COLO829 (cell line): Measurements from ENCODE around the gene SOX21.
"Not testable (repeated sequence)": the region's sequence is repeated elsewhere in the genome, so short reads cannot be mapped to it uniquely, and the experiment has no call there.

Experiments used
- DNase-seq: peaks from one replicate; pipeline ENCODE4 v3.0.0; 2012; ENCODE audit warnings: low spot score

Gene SOX21

DNA sequence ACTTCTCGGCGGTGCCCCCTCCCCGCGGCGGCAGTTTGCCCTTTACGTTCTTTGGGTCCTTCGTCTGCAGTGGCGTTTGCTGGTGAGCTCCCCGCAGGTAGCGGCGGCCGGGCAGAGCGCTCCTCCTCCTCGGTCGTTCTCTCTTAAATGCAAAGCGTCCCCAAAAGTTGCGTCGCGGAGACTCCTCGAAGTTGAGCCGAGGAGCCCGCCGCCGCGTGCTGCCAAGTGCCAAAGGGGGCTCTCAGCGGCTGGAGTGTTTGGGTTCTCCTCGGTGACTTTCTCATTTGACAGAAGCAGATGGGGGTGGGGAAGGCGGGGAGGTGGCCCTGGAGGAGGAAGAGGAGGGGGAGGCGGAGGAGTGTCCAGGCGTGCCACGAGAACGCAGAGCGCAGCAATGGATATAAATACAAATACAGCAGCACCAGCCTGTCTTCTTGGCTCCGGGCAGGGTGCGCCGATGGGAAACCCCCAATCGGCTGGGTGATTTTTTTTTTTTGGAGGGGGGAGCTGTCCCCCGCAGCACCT is at the start of gene SOX21:
SOX21 (minus strand) TSS at position 259 of the 525 bp plus-strand sequence. CDS start 496 bp downstream, outside the sequence.
- DNase-seq: no peak

DNA sequence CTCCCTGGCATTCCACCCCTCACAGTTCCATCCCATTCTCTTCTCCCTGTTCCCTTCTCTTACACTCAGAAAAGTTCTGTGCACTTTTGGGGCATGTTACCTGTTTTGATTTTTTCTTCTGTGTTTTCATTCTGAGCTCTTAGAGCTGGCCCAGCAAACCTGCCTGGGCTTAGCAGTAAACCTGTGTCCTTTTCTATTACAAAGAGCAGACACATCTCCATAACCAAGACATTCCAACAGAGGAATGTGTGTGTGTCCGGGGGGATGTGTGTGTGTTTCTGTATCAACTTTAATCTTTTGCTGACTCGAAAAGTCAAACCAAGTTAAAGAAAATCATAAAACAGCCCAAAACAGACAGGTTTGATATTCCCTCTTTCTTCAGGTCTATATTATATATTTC is 49.1 kb upstream of the SOX21 start:
- DNase-seq: no peak

DNA sequence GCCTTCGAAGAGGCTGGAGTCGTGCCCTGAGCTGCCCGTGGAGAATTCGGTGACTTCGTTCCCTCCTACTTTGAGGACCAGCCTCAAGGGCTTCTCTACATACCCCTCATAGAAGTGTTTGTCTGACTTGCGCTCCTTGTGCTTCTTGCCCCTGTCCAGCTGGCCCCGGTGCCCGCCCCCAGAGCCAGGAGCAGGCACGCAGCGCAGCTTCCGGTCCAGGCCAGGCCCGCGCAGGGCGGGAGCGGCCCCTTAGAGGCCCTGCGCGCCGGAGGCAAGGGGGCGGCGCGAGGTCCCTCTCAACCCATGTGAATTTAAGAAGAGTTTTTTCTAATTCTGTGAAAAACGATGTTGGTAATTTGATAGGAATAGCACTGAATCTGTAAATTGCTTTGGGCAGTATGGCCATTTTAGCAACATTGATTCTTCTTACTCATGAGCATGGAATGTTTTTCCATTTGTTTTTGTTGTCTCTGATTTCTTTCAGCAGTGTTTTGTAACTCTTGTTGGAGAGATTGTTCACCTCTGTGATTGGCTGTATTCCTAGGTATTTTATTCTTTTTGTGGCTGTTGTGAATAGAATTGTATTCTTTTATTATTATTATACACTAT is 46.9 kb upstream of the SOX21 start:
- no peak for DNase-seq

DNA sequence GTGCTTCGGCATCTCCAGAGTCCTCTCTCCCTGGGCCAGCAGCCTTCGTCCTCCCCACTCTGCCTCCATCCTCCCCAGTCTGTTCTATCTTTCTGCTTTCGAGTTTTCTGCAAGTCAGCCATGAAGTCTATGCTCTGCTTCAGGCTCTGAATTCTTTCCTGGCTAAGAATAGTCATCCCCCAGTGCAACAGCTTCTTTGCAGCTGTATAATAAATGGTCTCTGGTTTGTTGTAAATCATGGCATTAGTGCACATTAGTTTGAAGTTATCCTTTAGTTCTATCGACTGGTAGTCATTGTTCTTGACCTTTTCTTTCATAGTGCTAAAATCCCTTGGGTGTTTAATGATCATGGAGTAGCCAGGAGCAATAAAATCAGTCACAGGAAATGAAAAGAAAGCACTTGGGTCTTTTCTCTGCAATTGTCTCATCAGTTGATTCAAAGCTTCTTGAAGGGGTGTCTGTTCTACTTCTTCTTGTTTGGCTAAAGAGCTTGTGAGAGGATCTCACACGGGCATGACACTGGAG is 46.2 kb upstream of the SOX21 start:
- DNase-seq: no peak

DNA sequence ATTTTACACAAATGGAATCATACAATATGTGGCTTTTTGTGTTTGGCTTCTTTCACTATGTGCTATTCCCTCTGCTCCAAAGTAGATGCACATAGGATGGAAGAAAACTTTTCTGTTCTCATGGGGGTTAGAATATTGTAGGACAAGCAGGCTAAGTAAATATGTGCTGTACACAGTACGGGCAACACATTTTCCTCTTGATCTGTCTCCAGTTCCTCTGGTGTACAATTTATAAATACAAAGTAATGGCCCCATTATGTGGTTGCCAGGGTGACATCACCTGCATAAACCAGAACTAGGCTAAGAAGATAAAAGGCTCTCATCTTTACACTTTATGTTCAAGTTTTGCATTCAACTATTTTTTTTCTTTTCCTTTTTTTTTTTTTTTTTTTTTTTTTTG is 41.0 kb upstream of the SOX21 start:
- DNase-seq: no peak

DNA sequence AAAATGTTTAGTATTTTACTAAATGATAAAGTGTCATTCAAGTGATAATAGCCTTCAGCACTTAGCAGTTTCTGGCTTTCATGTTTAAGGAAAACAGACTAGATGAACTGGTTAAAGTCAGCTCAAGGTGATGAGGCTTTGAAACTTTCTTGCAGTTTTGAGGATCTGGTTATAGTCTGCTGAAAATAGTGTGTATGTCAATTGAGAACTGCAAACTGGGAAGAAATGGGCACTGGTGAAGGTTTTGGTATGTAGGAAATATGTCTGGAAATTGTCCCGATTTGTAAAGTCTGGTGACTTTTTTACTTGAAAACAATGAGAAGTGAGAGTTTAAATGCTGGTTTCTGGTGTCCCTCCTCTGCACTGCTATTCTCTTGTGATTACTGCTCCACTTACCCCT is 36.8 kb upstream of the SOX21 start:
- DNase-seq: no peak

DNA sequence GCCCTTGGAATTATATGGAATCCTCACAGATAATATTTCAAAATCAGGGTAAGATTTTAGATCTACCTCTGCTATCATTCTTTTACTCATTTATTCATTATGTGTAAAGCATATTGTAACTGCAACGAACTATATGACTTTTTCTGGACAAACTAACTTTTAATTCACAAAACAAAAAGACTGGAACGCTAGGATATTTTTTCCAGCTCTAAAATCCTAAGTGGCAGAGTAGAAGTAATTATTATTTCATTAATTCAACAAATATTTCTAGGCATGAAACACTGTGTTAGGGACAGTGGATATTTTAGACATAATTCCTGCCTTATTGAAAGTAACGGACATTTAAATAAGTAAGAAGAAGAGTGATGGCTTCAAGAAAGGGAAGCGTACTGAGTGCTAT is 26.9 kb upstream of the SOX21 start:
- DNase-seq: no peak

DNA sequence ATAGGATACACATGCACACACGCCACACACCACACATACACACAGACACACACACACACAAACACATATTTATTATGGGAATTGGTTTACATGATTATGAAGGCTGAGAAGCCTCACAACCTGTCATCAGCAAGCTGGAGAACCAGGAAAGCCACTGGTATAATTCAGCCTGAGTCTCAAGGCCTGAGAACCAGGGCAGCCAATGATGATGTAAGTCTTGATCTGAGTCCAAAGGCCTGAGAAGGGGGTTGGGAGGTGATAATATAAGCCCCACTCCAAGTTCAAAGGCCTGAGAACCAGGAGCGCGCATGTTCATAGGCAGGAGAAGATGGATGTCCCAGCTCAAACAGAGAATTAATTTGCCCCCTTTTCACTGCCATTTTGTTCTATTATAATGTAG is 18.7 kb upstream of the SOX21 start:
- no peak for DNase-seq

DNA sequence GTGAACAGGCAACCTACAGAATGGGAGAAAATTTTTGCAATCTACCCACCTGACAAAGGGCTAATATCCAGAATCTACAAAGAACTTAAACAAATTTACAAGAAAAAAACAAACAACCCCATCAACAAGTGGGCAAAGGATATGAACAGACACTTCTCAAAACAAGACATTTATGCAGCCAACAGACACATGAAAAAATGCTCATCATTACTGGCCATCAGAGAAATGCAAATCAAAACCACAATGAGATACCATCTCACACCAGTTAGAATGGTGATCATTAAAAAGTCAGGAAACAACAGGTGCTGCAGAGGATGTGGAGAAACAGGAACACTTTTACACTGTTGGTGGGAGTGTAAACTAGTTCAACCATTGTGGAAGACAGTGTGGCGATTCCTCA is 17.6 kb upstream of the SOX21 start:
- not testable (repeated sequence) for DNase-seq

DNA sequence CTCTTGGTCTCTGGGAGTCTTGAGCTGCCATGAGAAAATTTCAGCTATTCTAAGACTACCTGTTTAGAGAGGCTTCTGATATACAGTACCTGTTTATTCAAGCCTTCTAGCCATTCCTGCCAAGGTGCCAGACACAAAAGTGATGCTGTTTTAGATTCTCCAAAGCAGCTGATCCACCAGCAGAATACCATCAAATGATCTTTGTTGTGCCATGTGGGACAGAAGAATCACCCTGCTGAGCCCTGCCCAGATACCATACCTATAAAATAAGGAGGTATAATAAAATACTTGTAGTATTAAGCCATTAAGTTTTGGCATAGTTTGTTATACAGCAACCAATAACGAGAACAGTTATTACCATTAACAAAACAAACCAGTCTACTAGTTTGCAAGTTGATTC is 14.1 kb upstream of the SOX21 start:
- no peak for DNase-seq

DNA sequence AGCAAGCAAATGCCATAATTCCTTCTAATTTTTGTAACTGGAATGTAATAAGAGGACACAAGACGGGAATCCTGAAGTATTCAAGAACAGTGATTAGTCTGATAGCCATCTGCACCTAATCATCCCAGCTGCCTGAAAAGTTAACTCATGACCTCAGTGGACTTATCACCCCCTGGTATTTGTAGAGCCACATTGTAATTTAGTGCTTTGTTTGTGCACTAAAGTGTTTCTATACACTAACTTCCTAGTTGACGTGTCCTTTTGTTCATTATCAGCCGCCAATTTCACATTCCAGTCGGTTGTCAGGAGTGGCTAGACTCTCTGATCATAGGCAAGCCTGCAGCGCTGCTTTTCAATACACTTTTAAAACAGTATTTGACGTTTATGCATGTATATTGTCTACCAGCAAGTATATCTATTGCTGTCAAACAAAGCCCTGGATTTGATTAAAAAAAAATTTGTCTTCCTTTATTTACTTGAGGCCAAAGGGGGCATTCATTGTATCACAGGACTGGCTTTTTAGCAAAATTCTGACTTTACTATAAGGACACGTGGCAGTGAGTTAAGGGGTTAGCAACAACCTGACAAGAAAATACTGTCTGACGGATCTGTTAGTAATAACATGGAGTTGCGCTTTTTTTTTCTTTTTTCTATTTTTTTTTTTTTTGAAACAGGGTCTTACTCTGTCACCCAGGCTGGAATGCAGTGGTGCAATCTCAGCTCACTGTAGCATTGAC is 10.4 kb upstream of the SOX21 start:
- no peak for DNase-seq

DNA sequence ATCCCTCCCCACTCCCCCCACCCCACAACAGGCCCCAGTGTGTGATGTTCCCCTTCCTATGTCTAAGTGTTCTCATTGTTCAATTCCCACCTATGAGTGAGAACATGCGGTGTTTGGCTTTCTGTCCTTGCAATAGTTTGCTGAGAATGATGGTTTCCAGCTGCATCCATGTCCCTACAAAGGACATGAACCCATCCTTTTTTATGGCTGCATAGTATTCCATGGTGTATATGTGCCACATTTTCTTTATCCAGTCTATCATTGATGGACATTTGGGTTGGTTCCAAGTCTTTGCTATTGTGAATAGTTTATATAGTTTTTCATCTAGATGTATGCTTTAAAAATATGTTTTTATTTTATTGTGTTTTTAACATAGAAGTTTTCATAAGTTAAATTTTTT is 6.4 kb upstream of the SOX21 start:
- DNase-seq: not testable (repeated sequence)

DNA sequence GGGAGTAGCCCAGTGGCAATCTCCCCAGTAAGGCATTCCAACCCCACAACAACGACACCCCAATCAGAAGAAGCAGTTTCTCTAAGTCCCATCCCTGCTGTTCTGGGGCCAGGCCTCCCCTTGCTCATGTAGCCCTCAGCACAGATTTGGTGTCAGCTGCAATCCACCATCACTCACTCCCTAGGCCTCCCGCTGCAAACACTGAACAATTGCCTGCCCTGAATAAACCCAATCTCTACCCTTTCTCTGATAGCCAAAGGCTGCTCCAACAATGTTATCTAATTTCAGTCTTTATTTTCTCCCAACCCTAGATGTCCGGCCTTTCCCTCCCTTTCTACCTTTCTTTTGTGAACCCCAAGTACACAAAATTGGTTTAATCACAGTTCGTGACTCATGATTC is 5.6 kb upstream of the SOX21 start:
- no peak for DNase-seq

DNA sequence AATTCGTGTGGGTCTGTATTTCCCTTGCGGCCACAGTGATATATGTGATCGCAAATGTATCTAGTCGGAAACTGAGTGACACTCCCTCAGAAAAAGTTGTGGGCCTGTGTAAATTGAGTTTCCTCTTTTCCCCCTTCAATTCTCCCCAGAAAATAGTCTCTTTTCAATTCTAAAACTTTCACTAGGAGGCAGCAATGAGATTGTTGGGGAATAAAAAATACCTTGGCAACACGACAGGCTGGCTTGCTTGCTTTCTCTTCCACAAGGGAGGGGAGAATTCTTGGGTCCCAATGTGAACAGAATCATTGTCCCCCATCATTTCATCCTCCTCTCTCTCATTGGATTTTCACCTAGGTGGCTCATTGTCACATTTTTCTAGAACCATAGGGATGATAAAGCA is 3.7 kb upstream of the SOX21 start:
- DNase-seq: no peak

DNA sequence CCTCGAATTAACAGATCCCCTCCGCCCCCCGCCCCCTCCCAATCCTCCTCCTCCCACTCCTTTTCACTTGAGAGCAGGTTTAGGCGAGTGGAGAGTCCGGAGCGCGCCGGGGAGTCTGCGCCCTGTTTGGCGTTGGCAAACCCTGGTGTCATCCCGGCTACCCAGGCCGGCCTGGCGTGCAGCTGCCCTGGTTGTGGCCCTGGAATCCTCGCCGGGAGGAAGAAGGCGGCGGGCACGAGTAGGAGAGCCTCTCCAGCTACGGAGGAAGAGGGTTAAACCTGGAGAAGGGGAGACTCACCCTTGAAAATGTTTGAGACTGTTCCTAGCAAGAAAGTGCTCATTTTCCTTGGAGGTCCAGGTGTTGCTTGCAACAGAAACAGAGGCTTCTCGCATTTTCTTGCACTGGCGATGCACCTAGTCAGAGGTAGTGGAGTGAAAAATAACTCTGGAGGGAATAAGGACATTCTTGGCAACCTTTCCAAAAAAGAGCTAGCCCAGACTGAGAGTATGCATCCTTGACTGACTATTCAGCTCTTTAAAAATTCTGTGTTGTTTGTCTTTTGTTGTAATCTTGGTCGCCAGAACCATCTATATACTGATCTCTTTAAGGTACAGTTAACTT is 1.3 kb upstream of the SOX21 start:
- DNase-seq: no peak

DNA sequence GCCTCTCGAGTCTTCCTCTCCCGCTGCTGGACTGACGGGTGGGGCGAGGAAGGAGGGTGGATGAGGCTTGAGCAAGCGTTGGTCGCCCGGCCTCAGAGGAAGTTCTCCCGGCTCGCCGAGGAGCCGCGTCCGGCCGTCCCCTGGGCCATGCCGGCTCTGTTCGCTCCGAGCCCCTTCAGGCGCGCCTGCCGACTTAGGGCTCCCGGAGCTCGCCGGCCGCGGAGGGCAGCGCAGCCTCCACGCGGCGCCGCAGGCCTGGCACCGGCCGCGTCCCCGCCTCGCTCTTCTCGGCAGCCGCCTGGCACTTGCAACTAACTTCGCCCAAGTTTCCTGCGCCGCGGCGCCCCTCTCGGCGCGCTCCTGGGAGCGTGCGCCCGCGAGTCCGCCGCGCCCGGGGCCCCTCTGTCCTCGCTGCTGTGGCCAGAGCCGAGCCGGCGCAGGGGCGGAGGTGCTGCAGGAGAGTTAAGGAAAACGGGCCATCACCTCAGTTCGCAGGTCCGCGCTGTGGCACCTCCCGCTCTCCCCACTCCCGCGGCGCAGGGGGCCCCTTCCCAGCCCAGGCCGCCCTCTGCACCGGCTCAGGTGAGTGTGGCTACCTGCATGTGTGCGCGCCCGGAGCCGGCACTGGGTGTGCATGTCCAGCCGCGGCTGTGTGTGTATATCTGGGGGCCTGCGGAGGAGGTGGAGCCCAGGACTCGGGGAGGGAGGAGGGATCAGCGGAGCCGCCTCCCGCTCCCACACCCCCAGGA is 641 bp upstream of the SOX21 start:
- DNase-seq: no peak

DNA sequence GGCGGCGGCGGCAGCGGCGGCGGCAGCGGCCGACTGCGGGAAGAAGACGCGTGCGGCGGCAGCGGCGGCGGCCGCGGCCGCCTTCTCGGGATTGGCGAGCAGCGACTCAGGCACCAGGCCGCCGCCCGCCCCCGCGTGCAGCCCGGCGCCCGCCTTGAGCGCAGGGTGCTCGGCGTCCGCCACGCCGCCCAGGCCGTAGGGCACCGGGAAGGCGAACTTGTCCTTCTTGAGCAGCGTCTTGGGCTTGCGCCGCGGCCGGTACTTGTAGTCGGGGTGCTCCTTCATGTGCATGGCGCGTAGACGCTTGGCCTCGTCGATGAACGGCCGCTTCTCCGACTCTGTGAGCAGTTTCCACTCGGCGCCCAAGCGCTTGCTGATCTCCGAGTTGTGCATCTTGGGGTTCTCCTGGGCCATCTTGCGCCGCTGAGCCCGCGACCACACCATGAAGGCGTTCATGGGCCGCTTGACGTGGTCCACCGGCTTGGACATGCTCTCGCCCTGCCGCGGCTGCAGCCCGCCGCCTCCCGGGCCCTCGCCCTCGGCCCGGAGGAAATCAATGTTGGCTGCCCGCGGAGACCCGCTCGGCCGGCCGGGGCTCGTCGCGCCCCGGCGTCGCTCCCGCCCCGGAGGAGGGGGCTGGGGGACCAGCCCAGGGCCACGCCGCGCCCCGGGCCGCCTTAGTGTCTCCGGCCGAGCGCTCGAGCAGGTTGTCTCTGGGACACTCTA is 621 bp downstream of the SOX21 start:
- DNase-seq: no peak

DNA sequence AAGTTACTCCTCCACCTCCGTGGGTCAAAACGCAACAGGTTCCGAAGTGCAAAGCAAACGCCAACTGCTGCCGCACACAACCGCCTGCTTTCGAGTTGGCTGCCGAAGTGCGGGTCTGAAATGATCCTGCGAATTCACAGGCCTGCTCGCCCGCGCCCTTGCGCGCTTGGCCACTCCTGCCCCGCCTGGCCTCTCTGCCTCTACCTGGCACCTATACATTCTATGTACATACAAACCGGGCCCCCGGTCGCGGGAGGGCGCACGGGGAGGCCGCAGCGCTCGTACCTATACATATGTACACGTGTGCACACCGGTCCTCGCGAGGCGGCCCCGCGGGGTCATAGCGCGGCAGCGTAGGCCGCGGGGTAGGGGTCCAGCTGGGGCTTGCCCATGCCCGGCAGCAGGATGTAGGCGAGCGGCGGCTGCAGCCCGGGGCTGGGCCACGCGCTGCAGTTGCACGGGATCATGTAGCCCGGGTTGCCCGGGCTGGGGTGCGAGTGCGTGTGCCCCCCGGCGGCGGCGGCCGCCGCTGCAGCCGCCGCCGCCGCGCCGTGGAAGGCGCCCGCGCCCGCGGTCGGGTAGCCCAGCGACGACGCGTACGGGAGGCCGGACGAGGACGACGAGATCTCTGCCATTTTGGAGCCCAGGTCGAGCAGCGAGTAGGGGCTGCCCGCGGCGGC is 1.3 kb downstream of the SOX21 start:
- DNase-seq: no peak

DNA sequence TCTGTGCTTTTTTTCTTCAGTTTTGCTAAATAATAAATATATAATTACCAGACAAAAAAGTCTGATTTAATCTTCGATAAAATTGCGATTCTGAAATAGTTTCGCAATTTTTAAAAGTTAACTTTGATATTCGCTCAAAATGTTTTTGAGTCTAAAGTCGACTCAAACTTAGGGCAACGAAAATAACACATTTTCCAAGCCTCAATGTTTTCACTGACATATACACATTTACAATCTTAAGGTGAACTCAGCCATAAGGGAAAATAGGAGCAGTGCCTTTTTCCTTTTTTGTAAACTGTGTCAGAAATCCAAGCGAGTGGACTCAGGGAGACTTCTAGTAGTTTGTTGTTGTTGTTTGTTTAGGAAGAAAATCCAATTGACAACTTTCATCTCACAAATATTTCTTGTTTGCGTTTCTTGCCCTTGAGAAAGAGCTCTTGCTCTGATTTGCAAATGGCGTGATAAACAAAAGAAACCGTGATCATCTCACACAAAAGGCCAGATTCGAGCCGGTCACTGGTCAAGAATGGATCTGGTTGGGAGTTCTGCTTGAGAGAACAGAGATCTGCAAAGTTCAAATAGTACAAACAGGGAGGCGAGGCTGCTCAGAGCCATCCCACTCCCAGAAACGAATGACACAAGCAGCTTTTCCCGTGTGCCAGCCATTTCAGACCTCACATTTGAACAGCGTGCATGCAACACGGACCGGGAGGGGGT is 2.1 kb downstream of the SOX21 start:
- no peak for DNase-seq
